Fibroblast of lung (primary cell): ENCODE results near the gene RIN3. TPM values are rescaled to one million over a fixed set of nuclear protein-coding genes. Genes with fewer than 3 reads are reported as not detected.
"Not testable (repeated sequence)": the region's sequence is repeated elsewhere in the genome, so short reads cannot be mapped to it uniquely, and the experiment has no call there.

Source experiments
- DNase-seq, 2 donors: peaks; one replicate each; pipeline versions ENCODE4 v3.0.0 to v3.0.0-alpha.2; 2010; ENCODE audit warnings: low read depth in 2 of 2
- H2AFZ ChIP-seq: 2 replicates; pipeline ENCODE4 v1.5.1; 2012; ENCODE audit warnings: low read length, control low read depth, inconsistent platforms
- H3K27ac ChIP-seq: 2 replicates; pipeline ENCODE4 v1.5.1; 2011; ENCODE audit warnings: low read length, control low read depth; ENCODE audit not compliant: insufficient read depth
- H3K27me3 ChIP-seq: 2 replicates; pipeline ENCODE4 v1.5.1; 2011; ENCODE audit warnings: mild to moderate bottlenecking, low read length; ENCODE audit not compliant: control insufficient read depth, insufficient read depth
- H3K36me3 ChIP-seq: 2 replicates; pipeline ENCODE4 v1.5.1; 2011; ENCODE audit warnings: low read length; ENCODE audit not compliant: control insufficient read depth, insufficient read depth
- H3K4me1 ChIP-seq: 2 replicates; pipeline ENCODE4 v1.5.1; 2011; ENCODE audit warnings: low read length; ENCODE audit not compliant: control insufficient read depth, insufficient read depth; ENCODE audit errors: extremely low read depth
- H3K4me2 ChIP-seq: 2 replicates; pipeline ENCODE4 v1.5.1; 2011; ENCODE audit warnings: low read length, control low read depth; ENCODE audit not compliant: insufficient read depth; ENCODE audit errors: extremely low read depth
- H3K4me3 ChIP-seq, 4 experiments: fragments of 200-600 bp in 1 of 4; sonication (generic) in 1 of 4; replicated peaks in 1 of 4; 2 replicates each; pipeline ENCODE4 v1.5.1; 2011 to 2016; ENCODE audit warnings: low read length in 4 of 4, low read depth in 3 of 4, mild to moderate bottlenecking in 3 of 4, control low read depth in 2 of 4, inconsistent platforms in 1 of 4, mixed read lengths in 1 of 4; ENCODE audit not compliant: insufficient read depth in 1 of 4; ENCODE audit errors: control extremely low read depth in 1 of 4
- H3K79me2 ChIP-seq: 2 replicates; pipeline ENCODE4 v1.5.1; 2012; ENCODE audit warnings: mild to moderate bottlenecking, low read length, inconsistent platforms; ENCODE audit not compliant: control insufficient read depth, insufficient read depth
- H3K9ac ChIP-seq: 2 replicates; pipeline ENCODE4 v1.5.1; 2011; ENCODE audit warnings: mild to moderate bottlenecking, low read length, control low read depth; ENCODE audit not compliant: insufficient read depth
- H3K9me3 ChIP-seq: 2 replicates; pipeline ENCODE4 v1.5.1; 2012; ENCODE audit warnings: low read depth, low read length; ENCODE audit not compliant: control insufficient read depth, insufficient read depth
- H4K20me1 ChIP-seq: 2 replicates; pipeline ENCODE4 v1.5.1; 2011; ENCODE audit warnings: low read length; ENCODE audit not compliant: control insufficient read depth, insufficient read depth; ENCODE audit errors: extremely low read depth
- EZH2 ChIP-seq: IDR thresholded peaks from 2 replicates; pipeline ENCODE4 v1.5.1; 2012; ENCODE audit warnings: low read length, control low read depth, mild to moderate bottlenecking; ENCODE audit errors: missing control alignments
- polyA plus RNA-seq, 2 donors: library from polyadenylated mRNA; depleted of rRNA in 1 of 2; stranded (reverse) in 1 of 2; unstranded in 1 of 2; fragments of >200 nt; gene quantifications; 2 replicates each; pipeline ENCODE4 v1.2.1, GENCODE V29; 2011 to 2012; ENCODE audit warnings: missing spikeins in 1 of 2
- total RNA-seq: library from RNA; depleted of rRNA; stranded (reverse); fragments of >200 nt; gene quantifications from 2 replicates; pipeline ENCODE4 v1.2.1, GENCODE V29; 2014
- TF ChIP-seq, protein P1 (sequence below), 2 donors: IDR thresholded peaks in 1 of 2; conservative IDR thresholded peaks in 1 of 2; 1 replicate in 1 of 2; 2 replicates in 1 of 2; pipeline ENCODE4 v1.5.1; 2011 to 2012; ENCODE audit warnings: low read length in 2 of 2, control low read depth in 1 of 2, inconsistent platforms in 1 of 2, low read depth in 1 of 2, mild to moderate bottlenecking in 1 of 2

RIN3 gene
- total and polyA plus RNA-seq, 2 donors (not counting 1 experiment from before 2014, with no cell fraction given): 8.9 to 9.2 TPM

DNA sequence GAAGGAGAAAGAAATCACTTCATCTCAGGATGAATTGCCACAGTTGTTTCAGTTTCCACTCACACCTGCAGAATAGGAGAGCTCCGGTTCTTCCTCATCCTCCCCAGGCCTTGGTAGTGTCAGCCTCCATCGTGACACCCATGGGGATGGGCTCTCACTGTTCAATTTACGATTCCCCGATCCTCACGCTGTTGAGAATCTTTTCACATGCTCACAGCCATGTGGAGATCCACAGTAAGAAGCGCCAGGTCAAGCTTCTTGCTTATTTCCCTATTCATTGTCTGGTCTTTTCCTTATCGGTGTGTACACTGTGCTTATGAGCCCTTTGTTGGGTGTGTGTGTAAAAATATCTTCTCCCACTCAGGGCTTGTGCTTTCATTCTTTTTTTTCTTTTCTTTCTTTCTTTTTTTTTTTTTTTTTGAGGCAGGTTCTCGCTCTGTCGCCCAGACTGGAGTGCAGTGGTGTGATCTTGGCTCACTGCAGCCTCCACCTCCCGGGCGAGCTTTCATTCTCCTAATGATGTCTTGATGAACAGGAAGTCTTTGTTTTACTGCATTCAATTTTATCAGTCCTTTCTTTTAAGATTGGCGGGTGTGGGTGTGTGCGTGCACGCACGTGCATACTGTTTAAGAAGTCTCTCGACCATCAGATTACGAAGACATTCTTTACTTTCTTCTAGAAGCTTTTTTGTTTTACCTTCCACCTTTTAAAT, 21.5 kb downstream of the RIN3 start:
- Histone ChIP-seq H3K27me3 (no peaks in the 10 kb centered on the region), H3K36me3 (no peaks in the 10 kb centered on the region), H2AFZ (no peak overlapping the region), H3K9me3 (no peaks in the 10 kb centered on the region), H3K79me2 (peaks cover 28% of the 10 kb centered on the region), H3K4me1 (peaks cover 19% of the 10 kb centered on the region), H4K20me1 (no peaks in the 10 kb centered on the region), H3K9ac (no peak overlapping the region), H3K4me3 (no peak overlapping the region), H3K27ac (no peak overlapping the region), H3K4me2 (no peak overlapping the region)
- no peak for DNase-seq
- TF ChIP-seq, protein P1, sequence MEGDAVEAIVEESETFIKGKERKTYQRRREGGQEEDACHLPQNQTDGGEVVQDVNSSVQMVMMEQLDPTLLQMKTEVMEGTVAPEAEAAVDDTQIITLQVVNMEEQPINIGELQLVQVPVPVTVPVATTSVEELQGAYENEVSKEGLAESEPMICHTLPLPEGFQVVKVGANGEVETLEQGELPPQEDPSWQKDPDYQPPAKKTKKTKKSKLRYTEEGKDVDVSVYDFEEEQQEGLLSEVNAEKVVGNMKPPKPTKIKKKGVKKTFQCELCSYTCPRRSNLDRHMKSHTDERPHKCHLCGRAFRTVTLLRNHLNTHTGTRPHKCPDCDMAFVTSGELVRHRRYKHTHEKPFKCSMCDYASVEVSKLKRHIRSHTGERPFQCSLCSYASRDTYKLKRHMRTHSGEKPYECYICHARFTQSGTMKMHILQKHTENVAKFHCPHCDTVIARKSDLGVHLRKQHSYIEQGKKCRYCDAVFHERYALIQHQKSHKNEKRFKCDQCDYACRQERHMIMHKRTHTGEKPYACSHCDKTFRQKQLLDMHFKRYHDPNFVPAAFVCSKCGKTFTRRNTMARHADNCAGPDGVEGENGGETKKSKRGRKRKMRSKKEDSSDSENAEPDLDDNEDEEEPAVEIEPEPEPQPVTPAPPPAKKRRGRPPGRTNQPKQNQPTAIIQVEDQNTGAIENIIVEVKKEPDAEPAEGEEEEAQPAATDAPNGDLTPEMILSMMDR (conservative IDR thresholded peaks at IDR 0.05 in 1 of 2, IDR thresholded peaks at IDR 0.05 in 1 of 2; ENCODE audit: low read depth in 1 of 2, low read length in 2 of 2): no peak
- TF ChIP-seq EZH2: no peak

DNA sequence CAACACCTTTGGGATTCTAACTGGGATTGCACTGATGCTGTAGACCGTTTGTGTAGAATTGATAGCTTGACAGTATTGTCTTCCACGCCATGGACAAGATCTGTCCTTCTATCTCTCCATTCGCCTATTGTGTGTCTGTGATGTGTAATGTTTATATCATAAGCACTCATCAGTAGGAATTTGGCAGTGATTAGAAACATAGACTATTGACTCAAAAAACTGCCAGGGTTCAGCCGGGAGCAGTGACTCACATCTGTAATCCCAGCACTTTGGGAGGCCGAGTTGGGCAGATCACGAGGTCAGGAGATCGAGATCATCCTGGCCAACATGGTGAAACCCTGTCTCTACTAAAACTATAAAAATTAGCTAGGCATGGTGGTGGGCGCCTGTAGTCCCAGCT, 22.6 kb downstream of the RIN3 start:
- peak; percentile 75 to 81 for DNase-seq
- H3K4me2 ChIP-seq, H4K20me1 ChIP-seq, H3K36me3 ChIP-seq, H3K9ac ChIP-seq, H3K27me3 ChIP-seq, H3K4me3 ChIP-seq, H2AFZ ChIP-seq, H3K9me3 ChIP-seq: not testable (repeated sequence)
- Histone ChIP-seq H3K27ac (peak overlapping the region; percentile 39), H3K4me1 (peaks cover 23% of the 10 kb centered on the region), H3K79me2 (peaks cover 20% of the 10 kb centered on the region)

- peaks cover 23% of the 10 kb centered on the region for H3K79me2 ChIP-seq
- H3K27ac ChIP-seq: no peak overlapping the region
- H3K4me3 ChIP-seq: no peak overlapping the region
- no peak for TF ChIP-seq EZH2
- TF ChIP-seq, protein P1 (conservative IDR thresholded peaks at IDR 0.05 in 1 of 2, IDR thresholded peaks at IDR 0.05 in 1 of 2; ENCODE audit: low read depth in 1 of 2, low read length in 2 of 2): no peak
- H3K27me3 ChIP-seq: no peaks in the 10 kb centered on the region
- H3K9me3 ChIP-seq: no peaks in the 10 kb centered on the region
- H3K4me1 ChIP-seq: peaks cover 23% of the 10 kb centered on the region
- H3K36me3 ChIP-seq: no peaks in the 10 kb centered on the region
- no peak overlapping the region for H3K4me2 ChIP-seq
- H3K9ac ChIP-seq: no peak overlapping the region
- no peak for DNase-seq
- no peak overlapping the region for H2AFZ ChIP-seq
- H4K20me1 ChIP-seq: no peaks in the 10 kb centered on the region
Measured at GRCh38 chr14:92538412-92538985, 24.9 kb downstream of the RIN3 start.
